Measurements from ENCODE around the gene INPP4B. TPM values are rescaled to one million over a fixed set of nuclear protein-coding genes. Genes with fewer than 3 reads are reported as not detected.

Gene INPP4B
- total and polyA plus RNA-seq, 2 donors (not counting 1 experiment from before 2014, with no cell fraction given), result 0.03 TPM; not detected in 1

GRCh38 chr4:142882159-142882558 is 36.1 kb upstream of the INPP4B start:
- Histone ChIP-seq H3K9ac (ENCODE audit: low read length) (no peak overlapping the region), H3K79me2 (ENCODE audit: control insufficient read depth, insufficient read depth, low read length) (no peaks in the 10 kb centered on the region), H3K4me3 (ENCODE audit: control extremely low read depth in 1 of 5, extremely low read depth in 1 of 5, insufficient read depth in 1 of 5, low read depth in 2 of 5, low read length in 4 of 5) (no peak overlapping the region), H3K36me3 (replicated peaks in 1 of 2; ENCODE audit: control extremely low read depth in 1 of 2, control insufficient read depth in 1 of 2, extremely low read depth in 1 of 2, insufficient read depth in 2 of 2, low read length in 1 of 2) (no peaks in the 10 kb centered on the region), H3K27me3 (replicated peaks in 1 of 4; ENCODE audit: control extremely low read depth in 1 of 4, control insufficient read depth in 3 of 4, insufficient read depth in 4 of 4, low read length in 3 of 4) (no peaks in the 10 kb centered on the region), H4K20me1 (ENCODE audit: control insufficient read depth, insufficient read depth, low read length, poor library complexity, severe bottlenecking) (no peaks in the 10 kb centered on the region), H3K4me2 (replicated peaks; ENCODE audit: low read depth, low read length, poor library complexity, severe bottlenecking) (no peak overlapping the region), H2AFZ (ENCODE audit: insufficient read depth, low read depth, low read length, poor library complexity, severe bottlenecking) (no peak overlapping the region), H3K9me3 (ENCODE audit: control extremely low read depth in 1 of 3, control insufficient read depth in 2 of 3, insufficient read depth in 1 of 3, low read length in 2 of 3) (no peaks in the 10 kb centered on the region), H3K4me1 (ENCODE audit: control insufficient read depth in 2 of 2, insufficient read depth in 2 of 2, low read length in 2 of 2) (no peaks in the 10 kb centered on the region), H3K27ac (ENCODE audit: low read length in 2 of 2) (no peak overlapping the region)
- WGBS (ENCODE audit: insufficient coverage), result 92% methylated on average over 2 of the region's 5 CpGs
- Mint-ChIP-seq H3K27me3 (no peaks in the 10 kb centered on the region), H3K4me1 (no peaks in the 10 kb centered on the region), H3K27ac (no peak overlapping the region), H3K4me3 (no peak overlapping the region), H3K9me3 (ENCODE audit: insufficient read depth) (no peaks in the 10 kb centered on the region)
- ChIA-PET POLR2A (no interaction called here), CTCF (no interaction called here)
- intact Hi-C loops (cut with micrococcal nuclease), result no loop called here
- TF ChIP-seq EZH2 (IDR thresholded peaks at IDR 0.05; ENCODE audit: borderline replicate concordance, insufficient read depth, low read depth, low read length, poor library complexity, severe bottlenecking) (no peak), CTCF (IDR thresholded peaks at IDR 0.05) (no peak)
- DNase-seq (no peak), ATAC-seq (ENCODE audit: low read depth) (no peak)

DNA sequence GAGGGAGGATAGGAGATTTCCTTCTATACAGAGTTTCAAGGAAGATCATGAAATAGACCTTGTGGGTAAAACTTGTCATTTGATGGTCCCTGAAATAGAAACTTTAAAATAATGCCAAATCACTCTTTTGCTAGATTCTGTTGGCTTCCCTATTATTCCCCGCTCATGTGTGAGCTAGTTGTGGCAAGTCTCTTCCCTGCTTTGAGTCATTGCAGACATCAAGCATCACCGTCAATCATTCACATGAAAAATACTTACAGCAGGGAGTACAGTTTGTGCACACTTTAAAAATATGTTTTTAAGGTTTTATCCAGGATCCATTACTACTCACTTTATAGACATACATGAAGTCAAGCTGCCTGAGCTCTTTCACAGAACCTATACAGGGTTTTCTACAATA is 35.2 kb upstream of the INPP4B start:
- Histone ChIP-seq H3K79me2 (ENCODE audit: control insufficient read depth, insufficient read depth, low read length) (no peaks in the 10 kb centered on the region), H3K27ac (ENCODE audit: low read length in 2 of 2) (no peak overlapping the region), H2AFZ (ENCODE audit: insufficient read depth, low read depth, low read length, poor library complexity, severe bottlenecking) (no peak overlapping the region), H3K27me3 (replicated peaks in 1 of 4; ENCODE audit: control extremely low read depth in 1 of 4, control insufficient read depth in 3 of 4, insufficient read depth in 4 of 4, low read length in 3 of 4) (no peaks in the 10 kb centered on the region), H3K4me1 (ENCODE audit: control insufficient read depth in 2 of 2, insufficient read depth in 2 of 2, low read length in 2 of 2) (no peaks in the 10 kb centered on the region), H3K9ac (ENCODE audit: low read length) (no peak overlapping the region), H3K4me2 (replicated peaks; ENCODE audit: low read depth, low read length, poor library complexity, severe bottlenecking) (no peak overlapping the region), H3K9me3 (ENCODE audit: control extremely low read depth in 1 of 3, control insufficient read depth in 2 of 3, insufficient read depth in 1 of 3, low read length in 2 of 3) (no peaks in the 10 kb centered on the region), H4K20me1 (ENCODE audit: control insufficient read depth, insufficient read depth, low read length, poor library complexity, severe bottlenecking) (no peaks in the 10 kb centered on the region), H3K36me3 (replicated peaks in 1 of 2; ENCODE audit: control extremely low read depth in 1 of 2, control insufficient read depth in 1 of 2, extremely low read depth in 1 of 2, insufficient read depth in 2 of 2, low read length in 1 of 2) (no peaks in the 10 kb centered on the region), H3K4me3 (ENCODE audit: control extremely low read depth in 1 of 5, extremely low read depth in 1 of 5, insufficient read depth in 1 of 5, low read depth in 2 of 5, low read length in 4 of 5) (no peak overlapping the region)
- CTCF ChIA-PET, result no interaction called here
- ATAC-seq (ENCODE audit: low read depth) (no peak), DNase-seq (no peak)
- WGBS (ENCODE audit: insufficient coverage), result no CpG with 5 or more reads among the region's 2 CpGs
- POLR2A ChIA-PET, result no interaction called here
- H3K27ac Mint-ChIP-seq, result no peak overlapping the region
- no peaks in the 10 kb centered on the region for H3K4me1 Mint-ChIP-seq
- no peak overlapping the region for H3K4me3 Mint-ChIP-seq
- no peaks in the 10 kb centered on the region for H3K9me3 Mint-ChIP-seq (ENCODE audit: insufficient read depth)
- TF ChIP-seq EZH2 (IDR thresholded peaks at IDR 0.05; ENCODE audit: borderline replicate concordance, insufficient read depth, low read depth, low read length, poor library complexity, severe bottlenecking), result no peak
- no peak for TF ChIP-seq CTCF (IDR thresholded peaks at IDR 0.05)
- H3K27me3 Mint-ChIP-seq, result no peaks in the 10 kb centered on the region
- intact Hi-C loops (cut with micrococcal nuclease), result no loop called here

All from B cell (primary cell).